Activated CD4-positive, alpha-beta T cell treated with anti-CD3 and anti-CD28 coated beads for 36 hours (primary cell): ENCODE data around the gene RNF7. TPM values are rescaled to one million over a fixed set of nuclear protein-coding genes. Genes with fewer than 3 reads are reported as not detected.
"Not testable (repeated sequence)": the region's sequence is repeated elsewhere in the genome, so short reads cannot be mapped to it uniquely, and the experiment has no call there.

Experiments
- ATAC-seq: fragments of 200-7000 bp; cut with Tn5 transposase; one replicate; pipeline ENCODE4 v1.10.0; 2021; ENCODE audit warnings: mild to moderate bottlenecking, moderate library complexity
- CTCF ChIA-PET: fragments of 350-600 bp; sonication (Branson Sonifier 250); formaldehyde crosslinking; loops from one replicate; lab custom pipeline; 2021; ENCODE audit warnings: antibody characterized with exemption; lab: Charles Lee
- POLR2A ChIA-PET: fragments of 350-600 bp; sonication (Branson Sonifier 250); formaldehyde crosslinking; loops from one replicate; lab custom pipeline; 2021; ENCODE audit warnings: antibody characterized with exemption, inconsistent platforms; lab: Charles Lee
- DNase-seq: peaks from one replicate; pipeline ENCODE4 v3.0.0-alpha.2; 2020
- H3K27ac Mint-ChIP-seq: one replicate; pipeline ENCODE4 v1.8.0; 2021; ENCODE audit warnings: mixed read lengths
- H3K27me3 Mint-ChIP-seq: one replicate; pipeline ENCODE4 v1.8.0; 2021; ENCODE audit warnings: mixed read lengths
- H3K36me3 Mint-ChIP-seq: one replicate; pipeline ENCODE4 v1.8.0; 2021; ENCODE audit warnings: low read depth, mixed read lengths
- H3K4me1 Mint-ChIP-seq: one replicate; pipeline ENCODE4 v1.8.0; 2021; ENCODE audit warnings: mixed read lengths
- H3K4me3 Mint-ChIP-seq: one replicate; pipeline ENCODE4 v1.8.0; 2021; ENCODE audit warnings: mild to moderate bottlenecking, moderate library complexity, mixed read lengths
- H3K9me3 Mint-ChIP-seq: one replicate; pipeline ENCODE4 v1.8.0; 2021; ENCODE audit warnings: low read depth, mixed read lengths
- intact Hi-C, 2 experiments: fragments of 100-400 bp; cut with DNase I in 1 of 2; cut with micrococcal nuclease in 1 of 2; formaldehyde crosslinking; loops; one replicate each; pipeline versions ENCODE4 v1.14.2 to v1.15.1; 2022 to 2024; cut with DNase I, micrococcal nuclease
- total RNA-seq, 2 experiments: library from RNA; stranded (reverse); gene quantifications; one replicate each; pipeline ENCODE4 v1.2.3, GENCODE V29; 2021

Gene RNF7
- total RNA-seq, 2 experiments from 2014 or later, result 38.0 to 67.2 TPM

DNA sequence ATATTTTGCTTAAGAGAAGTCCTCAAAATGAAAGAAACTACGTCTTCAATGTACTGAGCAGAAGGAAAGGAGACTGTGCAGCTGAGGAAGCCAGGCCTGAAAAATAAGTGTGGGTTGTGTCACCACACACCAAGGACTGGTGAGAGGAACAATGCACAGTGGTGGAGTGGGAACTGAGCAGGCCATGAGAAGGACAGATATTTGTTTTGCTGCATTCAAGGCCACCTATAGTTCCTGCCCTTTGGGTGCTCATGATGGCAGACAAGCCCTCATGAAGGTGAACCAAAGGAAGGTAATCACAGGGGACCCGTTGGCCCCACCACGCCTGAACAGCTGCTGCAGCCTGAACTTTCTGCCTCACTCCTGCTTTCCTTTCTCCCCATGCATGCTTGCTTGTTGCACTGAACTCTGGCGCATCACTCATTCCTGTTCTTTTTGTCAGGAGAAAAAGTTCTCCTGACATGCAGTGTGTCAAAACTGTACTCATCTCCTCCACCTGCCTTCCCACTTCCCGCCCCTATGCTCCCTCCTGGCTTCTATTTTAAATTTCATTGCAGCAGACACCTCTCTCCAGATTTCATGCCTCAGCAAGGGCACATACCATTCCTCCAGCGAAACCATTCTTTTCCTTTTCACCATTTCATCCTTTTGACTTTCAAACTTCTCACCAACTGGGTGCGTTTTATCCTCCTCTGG is 2.2 kb upstream of the RNF7 start:
- no peaks in the 10 kb centered on the region for H3K27me3 Mint-ChIP-seq

DNA sequence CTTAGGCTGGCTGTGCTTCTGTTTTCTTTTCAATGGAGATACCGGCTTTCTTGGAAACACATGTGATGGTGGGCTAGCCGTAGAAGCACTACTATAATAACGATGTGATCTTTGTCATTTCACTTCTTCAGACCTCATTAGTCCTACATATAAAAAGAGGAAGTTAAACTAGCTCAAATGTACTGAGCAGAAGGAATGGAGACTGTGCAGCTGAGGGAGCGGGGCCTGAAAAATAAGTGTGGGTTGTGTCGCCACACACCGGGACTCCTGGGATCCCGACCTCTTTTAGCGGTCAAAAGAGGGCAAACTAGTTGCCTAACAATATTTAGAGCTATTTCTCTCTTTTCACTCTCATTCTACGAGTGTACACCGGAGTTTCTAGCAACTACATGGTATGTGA is 1.0 kb upstream of the RNF7 start:
- intact Hi-C loops, result loop anchor here (5.0 to 10.0 kb wide), 5 partner anchors 275 to 1268 kb away; partner anchors contain the start of genes SLC25A36 (in 1 of the 2), TFDP2 (in 1 of the 2) and U2SURP (in 1 of the 2)
- H3K27ac Mint-ChIP-seq, result peak overlapping the region; percentile 35
- DNase-seq, result no peak
- H3K27me3 Mint-ChIP-seq, result no peaks in the 10 kb centered on the region
- no peaks in the 10 kb centered on the region for H3K9me3 Mint-ChIP-seq
- POLR2A ChIA-PET, result no interaction called here
- no peak overlapping the region for H3K4me3 Mint-ChIP-seq
- CTCF ChIA-PET, result interaction anchor here (0.6 to 4.2 kb wide), 5 partner anchors 15 to 416 kb away, joined by 3 to 39 read pairs (median 3); no protein-coding TSS in a partner anchor
- peaks cover 31% of the 10 kb centered on the region for H3K4me1 Mint-ChIP-seq
- H3K36me3 Mint-ChIP-seq, result peaks cover 12% of the 10 kb centered on the region
- no peak for ATAC-seq

More for the DNA sequence above, 2.2 kb upstream of the RNF7 start:
- Mint-ChIP-seq H3K36me3 (peaks cover 6% of the 10 kb centered on the region), H3K27ac (no peak overlapping the region), H3K4me3 (no peak overlapping the region), H3K9me3 (no peaks in the 10 kb centered on the region), H3K4me1 (peaks cover 21% of the 10 kb centered on the region)
- no peak for ATAC-seq
- DNase-seq, result no peak
- CTCF ChIA-PET, result interaction anchor here (0.6 to 2.2 kb wide), 3 partner anchors 139 to 191 kb away, joined by 3 to 10 read pairs (median 3); no protein-coding TSS in a partner anchor
- intact Hi-C loops, result loop anchor here (5.0 to 10.0 kb wide), 5 partner anchors 274 to 1269 kb away; partner anchors contain the start of genes SLC25A36 (in 1 of the 2), TFDP2 (in 1 of the 2) and U2SURP (in 1 of the 2)
- POLR2A ChIA-PET, result no interaction called here

DNA sequence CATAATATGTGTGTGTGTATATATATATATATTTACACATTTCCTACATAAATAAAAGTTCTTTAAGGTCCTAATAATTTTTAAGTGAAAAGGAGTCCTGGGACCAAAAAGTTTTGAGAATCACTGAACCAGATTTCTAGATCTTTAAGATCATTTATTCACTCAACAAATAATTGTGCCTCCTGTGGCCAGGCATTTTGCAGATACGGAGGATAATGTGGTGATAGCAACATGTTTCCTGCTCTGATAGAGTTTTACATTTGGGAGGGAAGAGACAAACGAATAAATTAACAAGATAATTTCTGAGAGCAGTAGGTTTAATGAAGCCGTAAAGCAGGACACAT is 448 bp upstream of the RNF7 start:
- no peak for DNase-seq
- Mint-ChIP-seq H3K36me3 (peaks cover 14% of the 10 kb centered on the region), H3K27ac (peak overlapping the region; percentile 94), H3K9me3 (no peaks in the 10 kb centered on the region), H3K27me3 (no peaks in the 10 kb centered on the region), H3K4me3 (peak overlapping the region; percentile 91), H3K4me1 (peaks cover 35% of the 10 kb centered on the region)
- ATAC-seq, result no peak
- intact Hi-C loops, result loop anchor here (1.0 to 10.0 kb wide), 17 partner anchors 59 to 1267 kb away; partner anchors contain the start of genes ATP1B3 (in 2 of the 2), TFDP2 (in 2 of the 2), GK5 (in 1 of the 2) and RASA2 (in 1 of the 2)
- ChIA-PET CTCF (interaction anchor here (0.6 to 4.2 kb wide), 11 partner anchors 14 to 177 kb away, joined by 3 to 39 read pairs (median 5); partner anchors contain the start of gene GRK7), POLR2A (interaction anchor here (0.6 kb wide), 1 partner anchor 139 kb away, joined by 3 read pairs; the partner anchor contains the start of gene ATP1B3)

DNA sequence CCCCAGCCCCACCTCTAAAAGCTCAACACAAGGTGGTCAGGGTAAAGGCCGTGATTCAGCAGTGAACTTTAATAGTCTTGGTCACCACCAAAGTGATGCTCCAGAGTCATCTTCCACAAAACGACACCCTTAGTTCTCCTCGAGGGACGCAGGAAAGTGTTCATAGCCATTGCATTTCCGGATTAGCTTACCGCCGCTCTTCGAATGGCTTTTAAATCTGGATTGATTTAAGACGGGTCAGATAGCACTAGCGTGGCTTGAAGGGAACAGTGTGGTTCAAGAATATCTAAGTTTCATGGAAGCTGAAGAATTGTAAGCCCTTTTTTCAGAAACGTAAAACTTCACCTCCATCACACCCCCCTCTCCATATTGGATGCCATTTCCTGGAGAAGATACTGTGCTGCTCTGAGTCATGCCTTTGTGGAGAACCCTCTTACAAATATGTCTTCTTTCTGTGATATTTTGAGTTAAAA is 829 bp downstream of the RNF7 start:
- H3K36me3 Mint-ChIP-seq, result peaks cover 15% of the 10 kb centered on the region
- ChIA-PET POLR2A (interaction anchor here (0.5 to 0.9 kb wide), 4 partner anchors 12 to 174 kb away, joined by 3 to 6 read pairs (median 6); no protein-coding TSS in a partner anchor), CTCF (interaction anchor here (0.6 to 4.2 kb wide), 24 partner anchors 11 to 599 kb away, joined by 3 to 39 read pairs (median 4); no protein-coding TSS in a partner anchor)
- ATAC-seq (peak; percentile 31), DNase-seq (no peak)
- peak overlapping the region; percentile 91 for H3K4me3 Mint-ChIP-seq
- peak overlapping the region; percentile 99 for H3K27ac Mint-ChIP-seq
- no peaks in the 10 kb centered on the region for H3K27me3 Mint-ChIP-seq
- intact Hi-C loops, result loop anchor here (1.0 to 10.0 kb wide), 18 partner anchors 57 to 1266 kb away; partner anchors contain the start of genes ATP1B3 (in 2 of the 2), TFDP2 (in 2 of the 2), GK5 (in 1 of the 2) and RASA2 (in 1 of the 2)
- peaks cover 42% of the 10 kb centered on the region for H3K4me1 Mint-ChIP-seq
- no peaks in the 10 kb centered on the region for H3K9me3 Mint-ChIP-seq

DNA sequence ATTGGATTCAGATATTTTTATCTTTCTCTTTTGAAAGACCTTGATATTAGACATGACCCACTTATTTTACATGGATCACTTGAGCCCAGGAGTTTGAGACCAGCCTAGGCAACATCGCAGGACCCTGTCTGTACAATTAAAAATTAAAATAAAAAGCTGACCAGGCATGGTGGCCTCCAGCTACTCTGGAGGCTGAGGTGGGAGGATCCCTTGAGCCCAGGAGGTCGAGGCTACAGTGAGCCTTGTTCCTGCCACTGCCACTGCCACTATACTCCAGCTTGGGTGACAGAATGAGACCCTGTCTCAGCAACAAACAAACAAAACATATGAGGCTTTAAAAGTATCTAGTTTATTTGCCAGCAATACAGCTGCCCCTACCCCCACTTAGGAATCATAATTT is 1.6 kb downstream of the RNF7 start:
- H3K27ac Mint-ChIP-seq, result peak overlapping the region; percentile 99
- peaks cover 50% of the 10 kb centered on the region for H3K4me1 Mint-ChIP-seq
- H3K27me3 Mint-ChIP-seq, result no peaks in the 10 kb centered on the region
- CTCF ChIA-PET, result interaction anchor here (0.6 to 4.2 kb wide), 11 partner anchors 11 to 260 kb away, joined by 3 to 39 read pairs (median 4); no protein-coding TSS in a partner anchor
- POLR2A ChIA-PET, result interaction anchor here (0.5 to 0.9 kb wide), 2 partner anchors 25 to 173 kb away, joined by 5 to 6 read pairs; no protein-coding TSS in a partner anchor
- H3K36me3 Mint-ChIP-seq, result peaks cover 21% of the 10 kb centered on the region
- no peaks in the 10 kb centered on the region for H3K9me3 Mint-ChIP-seq
- intact Hi-C loops, result loop anchor here (1.0 to 10.0 kb wide), 8 partner anchors 277 to 1265 kb away; partner anchors contain the start of genes TFDP2 (in 2 of the 2), SLC25A36 (in 1 of the 2) and U2SURP (in 1 of the 2)
- no peak for DNase-seq
- no peak for ATAC-seq
- H3K4me3 Mint-ChIP-seq, result peak overlapping the region; percentile 91

DNA sequence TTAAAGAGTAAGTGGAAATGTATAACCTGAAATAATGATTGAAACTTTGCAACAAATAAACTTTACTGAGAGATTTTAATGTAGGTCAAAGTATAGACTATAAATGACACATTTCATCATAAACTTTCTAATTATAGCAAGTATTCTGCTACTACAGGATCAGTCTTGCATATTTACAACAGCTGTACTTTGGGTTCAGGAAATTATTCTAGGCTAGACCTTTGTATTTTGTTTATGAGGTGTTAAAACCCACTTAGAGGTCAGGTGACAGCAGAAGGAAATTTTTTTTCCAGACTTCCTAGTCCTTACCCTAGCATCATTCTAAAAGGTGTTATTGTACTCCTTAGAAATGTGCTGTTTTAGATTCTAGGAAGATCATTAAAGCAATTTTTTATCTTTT is 2.3 kb downstream of the RNF7 start:
- peak overlapping the region; percentile 44 for H3K27ac Mint-ChIP-seq
- ChIA-PET POLR2A (no interaction called here), CTCF (interaction anchor here (0.6 to 4.2 kb wide), 9 partner anchors 10 to 259 kb away, joined by 3 to 39 read pairs (median 4); no protein-coding TSS in a partner anchor)
- peak overlapping the region; percentile 91 for H3K4me3 Mint-ChIP-seq
- intact Hi-C loops, result loop anchor here in 1 of 2 experiments (5.0 kb wide), 1 partner anchor 542 kb away; no protein-coding TSS in a partner anchor
- no peaks in the 10 kb centered on the region for H3K9me3 Mint-ChIP-seq
- H3K4me1 Mint-ChIP-seq, result peaks cover 50% of the 10 kb centered on the region
- H3K27me3 Mint-ChIP-seq, result no peaks in the 10 kb centered on the region
- peaks cover 25% of the 10 kb centered on the region for H3K36me3 Mint-ChIP-seq
- ATAC-seq, result no peak
- DNase-seq, result no peak

DNA sequence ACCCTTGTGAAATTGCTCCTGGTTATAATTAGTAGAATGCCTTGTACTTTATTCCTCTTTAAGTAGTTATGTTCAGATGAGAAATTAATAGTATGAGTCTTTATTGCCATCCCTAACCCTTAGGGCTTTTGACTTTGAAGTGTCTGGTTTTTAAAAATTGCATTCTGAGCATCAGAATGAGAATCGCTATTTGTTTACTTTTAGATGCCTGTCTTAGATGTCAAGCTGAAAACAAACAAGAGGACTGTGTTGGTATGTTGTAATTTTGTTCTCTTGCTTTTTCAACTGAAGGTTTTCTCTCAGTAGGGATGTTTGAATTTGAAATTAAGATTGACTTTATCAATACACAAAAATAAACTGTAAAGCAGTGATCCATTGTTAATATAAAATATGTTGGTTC is 5.2 kb downstream of the RNF7 start:
- DNase-seq, result no peak
- POLR2A ChIA-PET, result no interaction called here
- Mint-ChIP-seq H3K36me3 (peaks cover 37% of the 10 kb centered on the region), H3K27me3 (no peaks in the 10 kb centered on the region), H3K9me3 (no peaks in the 10 kb centered on the region), H3K4me1 (peaks cover 45% of the 10 kb centered on the region), H3K27ac (peak overlapping the region; percentile 31), H3K4me3 (no peak overlapping the region)
- intact Hi-C loops, result loop anchor here in 1 of 2 experiments (5.0 kb wide), 1 partner anchor 539 kb away; no protein-coding TSS in a partner anchor
- CTCF ChIA-PET, result no interaction called here
- ATAC-seq, result no peak

DNA sequence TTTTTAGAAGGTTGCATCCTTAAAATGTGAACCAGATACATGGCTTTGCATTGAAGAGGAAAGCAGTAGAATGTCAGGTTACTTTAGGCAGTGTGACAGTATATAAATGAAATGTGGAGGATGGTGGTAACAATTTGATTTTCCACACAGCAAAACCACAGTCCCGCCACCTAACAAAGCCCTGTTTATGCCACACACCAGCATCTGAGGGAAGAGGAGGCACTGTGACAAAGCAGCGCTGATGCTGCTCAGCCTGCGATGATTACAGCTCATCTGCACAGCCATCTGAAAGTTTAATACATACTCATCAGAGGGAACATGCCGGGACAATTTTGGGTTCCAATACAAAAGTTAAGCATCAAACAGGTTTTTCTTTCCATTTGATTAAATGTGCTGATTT is 8.9 kb downstream of the RNF7 start:
- H3K27ac Mint-ChIP-seq, result peak overlapping the region; percentile 42
- H3K36me3 Mint-ChIP-seq, result peaks cover 35% of the 10 kb centered on the region
- ATAC-seq (peak; percentile 33), DNase-seq (no peak)
- peaks cover 20% of the 10 kb centered on the region for H3K4me1 Mint-ChIP-seq
- H3K9me3 Mint-ChIP-seq, result no peaks in the 10 kb centered on the region
- no peak overlapping the region for H3K4me3 Mint-ChIP-seq
- intact Hi-C loops, result no loop called here
- CTCF ChIA-PET, result no interaction called here
- H3K27me3 Mint-ChIP-seq, result no peaks in the 10 kb centered on the region
- POLR2A ChIA-PET, result interaction anchor here (1.3 kb wide), 1 partner anchor 36 kb away, joined by 4 read pairs; no protein-coding TSS in a partner anchor

- POLR2A ChIA-PET, result no interaction called here
- CTCF ChIA-PET, result interaction anchor here (0.9 kb wide), 1 partner anchor 12 kb away, joined by 3 read pairs; no protein-coding TSS in a partner anchor
- H3K27me3 Mint-ChIP-seq, result no peaks in the 10 kb centered on the region
Measured at GRCh38 chr3:141753399-141753798, 15.3 kb downstream of the RNF7 start.

DNA sequence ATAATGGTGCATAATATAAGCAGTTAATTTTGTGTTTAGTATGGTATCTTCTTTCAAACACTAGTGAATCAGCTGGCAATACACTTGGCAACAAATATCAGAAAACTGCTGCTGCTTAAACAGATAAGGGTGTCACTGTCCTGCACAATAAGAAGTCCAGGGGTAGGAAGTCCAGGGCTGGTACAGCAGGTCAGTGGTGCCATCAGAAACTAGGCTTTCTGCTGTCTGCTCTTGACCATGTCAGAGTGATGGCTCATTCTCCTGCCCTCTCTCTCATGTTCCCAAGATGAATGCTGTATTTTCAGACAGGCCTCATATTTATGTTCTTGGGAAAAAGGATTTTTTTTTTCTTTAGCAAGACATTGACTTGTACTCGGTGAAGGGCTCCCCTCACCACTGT is 15.9 kb downstream of the RNF7 start:
- ATAC-seq (no peak), DNase-seq (no peak)
- Mint-ChIP-seq H3K9me3 (no peaks in the 10 kb centered on the region), H3K4me1 (no peaks in the 10 kb centered on the region), H3K27ac (no peak overlapping the region), H3K4me3 (no peak overlapping the region), H3K27me3 (no peaks in the 10 kb centered on the region), H3K36me3 (peaks cover 7% of the 10 kb centered on the region)
- ChIA-PET CTCF (no interaction called here), POLR2A (no interaction called here)
- intact Hi-C loops, result no loop called here

More at GRCh38 chr3:141753399-141753798, 15.3 kb downstream of the RNF7 start:
- H3K36me3 Mint-ChIP-seq, result peaks cover 9% of the 10 kb centered on the region
- no peaks in the 10 kb centered on the region for H3K9me3 Mint-ChIP-seq
- H3K4me1 Mint-ChIP-seq, result no peaks in the 10 kb centered on the region
- DNase-seq (no peak), ATAC-seq (no peak)
- H3K27ac Mint-ChIP-seq, result no peak overlapping the region
- no peak overlapping the region for H3K4me3 Mint-ChIP-seq
- intact Hi-C loops, result no loop called here

- POLR2A ChIA-PET, result not testable (repeated sequence)
Measured at GRCh38 chr3:141762552-141762951, 24.5 kb downstream of the RNF7 start.

More at GRCh38 chr3:141762552-141762951, 24.5 kb downstream of the RNF7 start:
- H3K27ac Mint-ChIP-seq, H3K4me1 Mint-ChIP-seq, H3K36me3 Mint-ChIP-seq, H3K4me3 Mint-ChIP-seq, H3K27me3 Mint-ChIP-seq, H3K9me3 Mint-ChIP-seq, DNase-seq, ATAC-seq, CTCF ChIA-PET, intact Hi-C loops: not testable (repeated sequence)
